DMS 273 (cell line): Measurements from ENCODE around the gene ZNF850.
A peak's percentile ranks its signal among the peaks of the same experiment; 100 is the strongest.

Experiments used
- DNase-seq: peaks from one replicate; lab custom pipeline; 2025; ENCODE audit not compliant: unreplicated experiment; lab: John Stamatoyannopoulos, UW

Gene ZNF850

DNA sequence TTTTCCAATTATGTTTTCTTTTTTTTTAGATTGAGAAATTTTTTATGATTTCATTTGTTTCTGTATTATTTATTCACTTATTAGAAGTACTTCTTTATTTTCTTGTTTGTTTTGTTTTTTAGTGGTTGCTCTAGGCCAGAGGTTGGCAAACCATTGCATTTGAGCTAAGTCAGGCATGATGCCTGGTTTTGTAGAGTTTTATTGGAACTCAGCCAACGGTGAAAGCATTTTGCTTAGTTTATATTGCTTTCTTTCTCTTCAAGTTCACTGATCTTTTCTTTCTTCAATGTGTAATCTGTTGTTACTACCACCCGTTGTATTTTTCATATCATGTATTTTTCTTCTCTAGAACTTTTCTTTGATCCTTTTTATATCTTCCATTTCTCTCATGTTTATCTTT lies 65.5 kb downstream of the ZNF850 start:
- DNase-seq, result no peak

- no peak for DNase-seq
Measured at GRCh38 chr19:36688058-36688457, 84.5 kb downstream of the ZNF850 start.

- peak; percentile 99 for DNase-seq
Measured at GRCh38 chr19:36687214-36688056, 85.2 kb downstream of the ZNF850 start, which contains the start of gene ZNF567. Gene ZNF567, plus strand, starts transcription at chr19:36687612. Its CDS starts 7,256 bp downstream, at chr19:36694868.

DNA sequence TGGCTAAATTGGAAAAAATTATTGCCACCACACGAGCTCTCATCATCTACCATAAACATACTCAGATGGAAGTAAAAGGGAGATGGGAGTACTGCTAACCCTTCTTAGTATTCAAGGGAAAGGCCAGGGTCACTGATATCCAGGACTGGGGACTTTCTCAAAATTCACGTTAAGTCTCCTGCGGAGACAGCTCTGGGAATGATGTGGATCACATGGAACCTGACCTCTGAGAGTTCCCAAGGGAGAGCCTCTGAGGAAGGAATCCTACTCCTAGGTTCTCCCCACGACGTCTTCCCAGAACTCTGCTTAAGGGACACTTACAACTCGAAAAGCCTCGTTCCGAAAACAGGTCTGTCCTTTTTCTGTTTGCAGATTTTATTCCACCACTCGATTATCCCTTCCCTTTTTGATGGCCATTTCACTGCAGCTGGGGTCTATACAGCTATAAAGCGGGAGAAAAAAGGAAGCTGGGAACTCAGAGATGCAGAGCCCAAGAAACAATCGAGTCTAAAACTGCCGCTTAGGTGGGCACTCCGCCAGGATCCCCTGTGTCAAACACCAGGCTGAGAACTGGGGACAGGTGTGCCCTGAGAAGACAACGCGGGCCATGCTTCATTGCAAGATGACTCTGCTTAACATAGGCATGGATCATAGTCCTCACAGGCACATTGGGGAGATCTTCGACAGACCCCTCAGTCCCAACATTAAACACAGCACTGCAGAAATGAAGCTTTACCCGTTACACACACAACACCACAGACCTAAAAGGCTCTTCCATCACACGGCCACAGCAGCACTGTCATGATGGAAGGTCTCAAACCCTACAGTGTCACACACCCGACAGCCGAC lies 86.0 kb downstream of the ZNF850 start:
- peak; percentile 57 for DNase-seq

DNA sequence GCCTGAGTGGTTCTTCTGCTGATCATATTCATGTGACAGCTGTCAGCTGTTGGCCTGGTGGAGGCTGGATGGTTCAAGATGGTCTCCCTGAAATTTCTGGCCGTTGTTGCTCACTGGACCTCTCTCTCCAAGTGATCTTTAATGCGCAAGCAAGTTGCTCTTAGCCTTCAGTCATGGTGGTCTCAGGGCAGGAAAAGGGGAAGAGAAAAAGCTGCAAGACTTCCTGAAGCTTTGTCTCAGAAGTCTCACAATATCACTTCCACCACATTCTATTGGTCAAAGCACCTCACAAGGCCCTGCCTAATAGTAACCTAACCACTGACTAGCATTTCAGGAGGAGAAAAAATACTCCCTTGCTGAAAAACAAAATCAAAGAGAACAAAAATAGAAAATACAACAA lies 86.8 kb downstream of the ZNF850 start:
- DNase-seq, result no peak

GRCh38 chr19:36679455-36679854 lies 93.2 kb downstream of the ZNF850 start:
- DNase-seq, result no peak

GRCh38 chr19:36674201-36674600 lies 98.4 kb downstream of the ZNF850 start:
- DNase-seq, result no peak

- DNase-seq, result no peak
Measured at GRCh38 chr19:36672368-36672767, 100.2 kb downstream of the ZNF850 start.

DNA sequence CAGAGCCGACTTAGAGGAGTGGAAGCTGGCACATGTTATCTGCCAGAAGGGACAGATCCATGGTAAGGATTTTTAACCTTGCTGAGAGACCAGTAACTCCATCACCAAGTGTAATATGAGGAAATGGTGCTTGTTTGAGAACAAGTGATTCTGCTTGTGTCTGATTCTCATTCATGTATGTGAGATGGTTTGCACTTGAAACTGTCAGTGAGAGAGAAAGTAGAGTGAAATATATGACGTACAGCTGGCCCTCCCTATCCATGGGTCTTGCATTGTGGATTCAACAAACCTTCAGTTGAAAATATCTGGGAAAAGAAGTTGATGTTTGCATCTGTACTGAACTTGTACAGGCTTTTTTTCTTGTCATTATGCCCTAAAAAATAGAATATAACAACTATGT lies 104.0 kb downstream of the ZNF850 start:
- no peak for DNase-seq

DNA sequence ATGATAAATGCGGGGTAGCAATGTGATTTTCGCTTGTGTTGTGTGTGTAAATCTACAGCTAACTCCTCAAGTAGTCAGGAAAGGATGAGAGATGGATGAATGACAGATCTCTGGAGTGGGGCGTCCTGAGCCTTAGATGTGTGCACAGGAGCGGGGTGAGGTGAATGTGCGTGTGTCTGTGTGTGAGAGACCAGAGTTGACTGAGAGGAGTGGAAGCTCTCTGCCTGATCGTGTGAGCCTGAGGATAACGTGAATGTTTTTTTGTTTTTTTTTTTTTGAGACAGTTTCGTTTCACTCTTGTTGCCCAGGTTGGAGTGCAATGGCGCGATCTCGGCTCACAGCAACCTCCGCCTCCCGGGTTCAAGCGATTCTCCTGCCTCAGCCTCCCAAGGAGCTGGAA lies 106.8 kb downstream of the ZNF850 start:
- DNase-seq, result no peak
